Measurements from ENCODE around the gene OXNAD1. TPM values are rescaled to one million over a fixed set of nuclear protein-coding genes. Genes with fewer than 3 reads are reported as not detected.

Gene OXNAD1
- total RNA-seq, 1 experiment from 2014 or later = 12.1 TPM

DNA sequence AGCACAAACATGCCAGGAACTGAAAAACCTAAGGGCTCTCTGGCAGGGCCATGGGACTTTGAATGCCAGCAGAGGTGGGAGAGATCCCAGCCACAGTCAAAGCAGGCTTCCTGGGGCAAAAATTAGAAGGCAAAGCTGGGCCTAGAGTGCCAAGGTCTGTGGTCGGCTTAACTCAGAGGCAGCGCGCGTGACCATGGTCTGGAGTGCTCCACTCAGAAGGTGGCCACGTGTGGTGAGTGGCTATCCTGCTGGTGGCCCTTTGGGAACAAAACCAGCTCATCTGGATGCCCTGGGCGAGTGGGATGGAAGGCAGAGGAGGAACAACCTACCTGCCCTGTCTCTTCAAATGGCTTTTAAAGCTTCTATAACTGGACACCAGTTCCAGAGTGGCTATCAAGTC lies 63.1 kb downstream of the OXNAD1 start:
- Histone ChIP-seq H4K20me1 (ENCODE audit: insufficient read depth) (no peaks in the 10 kb centered on the region), H3K4me2 (ENCODE audit: low read length) (no peak overlapping the region), H3K9ac (ENCODE audit: low read length) (no peak overlapping the region), H2AFZ (ENCODE audit: low read depth, low read length, poor library complexity, severe bottlenecking) (no peak overlapping the region), H3K4me3 (replicated peaks in 1 of 2; ENCODE audit: low read depth in 1 of 2, low read length in 2 of 2) (no peak overlapping the region), H3K27ac (ENCODE audit: low read depth, low read length) (no peak overlapping the region), H3K4me1 (ENCODE audit: control insufficient read depth in 1 of 2, insufficient read depth in 2 of 2, low read length in 2 of 2) (no peaks in the 10 kb centered on the region), H3K27me3 (ENCODE audit: insufficient read depth, low read length) (no peaks in the 10 kb centered on the region), H3K79me2 (ENCODE audit: insufficient read depth, low read length) (no peaks in the 10 kb centered on the region), H3K36me3 (ENCODE audit: control insufficient read depth in 1 of 2, insufficient read depth in 2 of 2, low read length in 2 of 2) (0 out of 4 replicates have a peak, but pooled peaks cover 0 to 4% of the 10 kb centered on the region in 2 experiments), H3K9me3 (ENCODE audit: control insufficient read depth in 1 of 2, insufficient read depth in 1 of 2, low read depth in 1 of 2, low read length in 2 of 2) (0 out of 4 replicates have a peak, but pooled peaks cover 0 to 7% of the 10 kb centered on the region in 2 experiments), H3K9me2 (ENCODE audit: insufficient read depth) (no peaks in the 10 kb centered on the region)
- ChIA-PET CTCF (no interaction called here), POLR2A (no interaction called here), RAD21 (ENCODE audit: low non-redundant PET in 1 of 2, low total read pairs in 2 of 2, uncharacterized antibody in 2 of 2, unreplicated experiment in 2 of 2) (no interaction called here)
- TF ChIP-seq TCF7L2 (IDR thresholded peaks at IDR 0.05; ENCODE audit: borderline replicate concordance, extremely low read depth, insufficient read depth, insufficient read length) = no peak
- TF ChIP-seq JUND (IDR thresholded peaks at IDR 0.05) = no peak
- TF ChIP-seq, protein P1, sequence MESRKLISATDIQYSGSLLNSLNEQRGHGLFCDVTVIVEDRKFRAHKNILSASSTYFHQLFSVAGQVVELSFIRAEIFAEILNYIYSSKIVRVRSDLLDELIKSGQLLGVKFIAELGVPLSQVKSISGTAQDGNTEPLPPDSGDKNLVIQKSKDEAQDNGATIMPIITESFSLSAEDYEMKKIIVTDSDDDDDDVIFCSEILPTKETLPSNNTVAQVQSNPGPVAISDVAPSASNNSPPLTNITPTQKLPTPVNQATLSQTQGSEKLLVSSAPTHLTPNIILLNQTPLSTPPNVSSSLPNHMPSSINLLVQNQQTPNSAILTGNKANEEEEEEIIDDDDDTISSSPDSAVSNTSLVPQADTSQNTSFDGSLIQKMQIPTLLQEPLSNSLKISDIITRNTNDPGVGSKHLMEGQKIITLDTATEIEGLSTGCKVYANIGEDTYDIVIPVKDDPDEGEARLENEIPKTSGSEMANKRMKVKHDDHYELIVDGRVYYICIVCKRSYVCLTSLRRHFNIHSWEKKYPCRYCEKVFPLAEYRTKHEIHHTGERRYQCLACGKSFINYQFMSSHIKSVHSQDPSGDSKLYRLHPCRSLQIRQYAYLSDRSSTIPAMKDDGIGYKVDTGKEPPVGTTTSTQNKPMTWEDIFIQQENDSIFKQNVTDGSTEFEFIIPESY (IDR thresholded peaks at IDR 0.05; ENCODE audit: extremely low read depth, insufficient replicate concordance, low read length) = no peak
- no peak for TF ChIP-seq EZH2phosphoT487 (IDR thresholded peaks at IDR 0.05; ENCODE audit: borderline replicate concordance)
- TF ChIP-seq SIN3A (IDR thresholded peaks at IDR 0.05; ENCODE audit: low read depth) = no peak
- no TSS peak for BruUV-seq (replicated peaks)
- intact Hi-C loops (cut with micrococcal nuclease) = no loop called here
- ATAC-seq (no peak), DNase-seq (ENCODE audit: low read depth, low spot score) (no peak)

DNA sequence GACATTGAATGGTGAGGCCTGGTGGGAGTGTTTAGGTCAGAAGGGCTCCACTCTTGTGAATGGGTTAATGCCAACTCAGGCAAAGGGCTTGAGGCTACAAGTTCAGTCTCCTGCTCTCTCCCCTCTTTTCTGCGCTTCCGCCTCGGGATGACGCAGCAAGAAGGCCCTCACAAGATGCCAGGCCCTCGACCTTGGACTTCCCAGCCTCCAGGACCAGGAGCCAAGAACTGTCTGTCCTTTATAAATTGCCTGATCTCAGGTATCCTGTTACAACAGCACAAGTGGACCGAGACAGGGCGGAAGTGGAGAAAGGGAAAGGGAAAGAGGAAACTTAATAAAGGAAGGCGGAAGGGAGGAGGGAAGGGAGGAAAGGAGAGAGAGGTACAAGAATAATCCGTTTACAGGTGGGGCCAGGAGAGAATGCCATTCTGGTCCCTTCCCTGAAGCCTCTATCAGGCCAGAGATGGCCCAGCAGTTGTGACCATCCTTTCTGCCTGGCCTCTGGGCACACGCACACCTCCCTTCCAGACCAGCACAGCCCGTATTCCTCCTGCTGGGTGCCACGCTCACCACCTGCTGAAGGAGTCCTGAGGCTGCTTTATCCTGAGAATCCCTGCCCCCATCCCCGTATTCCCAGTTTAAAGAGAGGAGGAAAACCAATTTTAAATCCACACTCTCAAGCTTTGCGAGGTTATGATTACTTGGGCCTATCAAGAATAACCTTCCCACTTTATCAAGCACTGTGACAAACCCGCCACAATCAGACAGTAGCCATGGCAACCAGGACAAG lies 64.2 kb downstream of the OXNAD1 start:
- Histone ChIP-seq H3K9me2 (ENCODE audit: insufficient read depth) (no peaks in the 10 kb centered on the region), H3K4me2 (ENCODE audit: low read length) (no peak overlapping the region), H3K36me3 (ENCODE audit: control insufficient read depth in 1 of 2, insufficient read depth in 2 of 2, low read length in 2 of 2) (0 out of 4 replicates have a peak, but pooled peaks cover 0 to 4% of the 10 kb centered on the region in 2 experiments), H2AFZ (ENCODE audit: low read depth, low read length, poor library complexity, severe bottlenecking) (no peak overlapping the region), H3K4me1 (ENCODE audit: control insufficient read depth in 1 of 2, insufficient read depth in 2 of 2, low read length in 2 of 2) (no peaks in the 10 kb centered on the region), H3K4me3 (replicated peaks in 1 of 2; ENCODE audit: low read depth in 1 of 2, low read length in 2 of 2) (no peak overlapping the region), H3K9ac (ENCODE audit: low read length) (no peak overlapping the region), H4K20me1 (ENCODE audit: insufficient read depth) (no peaks in the 10 kb centered on the region), H3K27me3 (ENCODE audit: insufficient read depth, low read length) (no peaks in the 10 kb centered on the region), H3K27ac (ENCODE audit: low read depth, low read length) (no peak overlapping the region), H3K79me2 (ENCODE audit: insufficient read depth, low read length) (no peaks in the 10 kb centered on the region), H3K9me3 (ENCODE audit: control insufficient read depth in 1 of 2, insufficient read depth in 1 of 2, low read depth in 1 of 2, low read length in 2 of 2) (0 out of 4 replicates have a peak, but pooled peaks cover 0 to 7% of the 10 kb centered on the region in 2 experiments)
- RAD21 ChIA-PET (ENCODE audit: low non-redundant PET in 1 of 2, low total read pairs in 2 of 2, uncharacterized antibody in 2 of 2, unreplicated experiment in 2 of 2) = no interaction called here
- no peak for DNase-seq (ENCODE audit: low read depth, low spot score)
- BruUV-seq (replicated peaks) = no TSS peak
- CTCF ChIA-PET = no interaction called here
- intact Hi-C loops (cut with micrococcal nuclease) = no loop called here
- no peak for ATAC-seq
- POLR2A ChIA-PET = no interaction called here
- no peak for TF ChIP-seq EZH2 (IDR thresholded peaks at IDR 0.05)
- TF ChIP-seq SP1 (IDR thresholded peaks at IDR 0.05; ENCODE audit: low read depth) = no peak
- TF ChIP-seq, protein P1 (IDR thresholded peaks at IDR 0.05; ENCODE audit: extremely low read depth, insufficient replicate concordance, low read length) = no peak
- TF ChIP-seq, protein P2, sequence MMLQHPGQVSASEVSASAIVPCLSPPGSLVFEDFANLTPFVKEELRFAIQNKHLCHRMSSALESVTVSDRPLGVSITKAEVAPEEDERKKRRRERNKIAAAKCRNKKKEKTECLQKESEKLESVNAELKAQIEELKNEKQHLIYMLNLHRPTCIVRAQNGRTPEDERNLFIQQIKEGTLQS (IDR thresholded peaks at IDR 0.05) = no peak
- TF ChIP-seq, protein P3, sequence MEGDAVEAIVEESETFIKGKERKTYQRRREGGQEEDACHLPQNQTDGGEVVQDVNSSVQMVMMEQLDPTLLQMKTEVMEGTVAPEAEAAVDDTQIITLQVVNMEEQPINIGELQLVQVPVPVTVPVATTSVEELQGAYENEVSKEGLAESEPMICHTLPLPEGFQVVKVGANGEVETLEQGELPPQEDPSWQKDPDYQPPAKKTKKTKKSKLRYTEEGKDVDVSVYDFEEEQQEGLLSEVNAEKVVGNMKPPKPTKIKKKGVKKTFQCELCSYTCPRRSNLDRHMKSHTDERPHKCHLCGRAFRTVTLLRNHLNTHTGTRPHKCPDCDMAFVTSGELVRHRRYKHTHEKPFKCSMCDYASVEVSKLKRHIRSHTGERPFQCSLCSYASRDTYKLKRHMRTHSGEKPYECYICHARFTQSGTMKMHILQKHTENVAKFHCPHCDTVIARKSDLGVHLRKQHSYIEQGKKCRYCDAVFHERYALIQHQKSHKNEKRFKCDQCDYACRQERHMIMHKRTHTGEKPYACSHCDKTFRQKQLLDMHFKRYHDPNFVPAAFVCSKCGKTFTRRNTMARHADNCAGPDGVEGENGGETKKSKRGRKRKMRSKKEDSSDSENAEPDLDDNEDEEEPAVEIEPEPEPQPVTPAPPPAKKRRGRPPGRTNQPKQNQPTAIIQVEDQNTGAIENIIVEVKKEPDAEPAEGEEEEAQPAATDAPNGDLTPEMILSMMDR (IDR thresholded peaks at IDR 0.05 in 2 of 3, conservative IDR thresholded peaks at IDR 0.05 in 1 of 3; ENCODE audit: borderline replicate concordance in 1 of 3, insufficient read depth in 1 of 3, low read depth in 2 of 3, low read length in 2 of 3) = no peak
- TF ChIP-seq EZH2phosphoT487 (IDR thresholded peaks at IDR 0.05; ENCODE audit: borderline replicate concordance) = no peak
- TF ChIP-seq SRF (IDR thresholded peaks at IDR 0.05; ENCODE audit: low read depth) = no peak
- no peak for TF ChIP-seq ELF1 (IDR thresholded peaks at IDR 0.05; ENCODE audit: borderline replicate concordance, low read depth)
- TF ChIP-seq CEBPB (IDR thresholded peaks at IDR 0.05; ENCODE audit: low read depth) = no peak

All from HCT116 (cell line).